ENCODE data around the gene OR2T12. TPM values are rescaled to one million over a fixed set of nuclear protein-coding genes. Genes with fewer than 3 reads are reported as not detected.

Gene OR2T12
- total RNA-seq, 8 experiments from 2014 or later, result 0.05 to 1.7 (median 0.41) TPM; not detected in 3

Other genes with a start within 250 kb of the OR2T12 start
- gene OR2L13, start 208.2 kb downstream of the OR2T12 start, total RNA-seq, result under 1 TPM in 6 of 8 experiments, not detected in 2; 0.05 to 0.77 (median 0.30) TPM
- gene OR2M5, start 158.3 kb downstream of the OR2T12 start, total RNA-seq, result 1 to 10 TPM in 1 of 8 experiments, under 1 TPM in 3, not detected in 4; 0.21 to 1.0 (median 0.45) TPM
- under 1 TPM in 2 of 8 experiments, not detected in 6; 0.59 to 0.85 TPM for gene OR2M2, start 128.6 kb downstream of the OR2T12 start, total RNA-seq
- gene OR2M3, start 106.2 kb downstream of the OR2T12 start, total RNA-seq, result under 1 TPM in 6 of 8 experiments, not detected in 2; 0.08 to 0.87 (median 0.41) TPM
- gene OR2M4, start 72.0 kb downstream of the OR2T12 start, total RNA-seq, result under 1 TPM; 0.05 to 0.80 (median 0.13) TPM
- gene OR2T33, start 25.4 kb downstream of the OR2T12 start, total RNA-seq, result 1 to 10 TPM in 1 of 8 experiments, under 1 TPM in 5, not detected in 2; 0.14 to 1.0 (median 0.28) TPM
- gene OR2M7, start 21.1 kb upstream of the OR2T12 start, total RNA-seq, result under 1 TPM in 1 of 8 experiments, not detected in 7; 0.76 TPM
- under 1 TPM in 3 of 8 experiments, not detected in 5; 0.32 to 0.52 (median 0.49) TPM for gene OR14C36, start 45.4 kb upstream of the OR2T12 start, total RNA-seq
- gene OR2T4, start 58.2 kb upstream of the OR2T12 start, total RNA-seq, result under 1 TPM in 1 of 8 experiments, not detected in 7; 0.66 TPM
- gene OR2T6, start 72.3 kb upstream of the OR2T12 start, total RNA-seq, result under 1 TPM in 4 of 8 experiments, not detected in 4; 0.14 to 0.66 (median 0.19) TPM
- gene OR2T1, start 99.6 kb upstream of the OR2T12 start, total RNA-seq, result under 1 TPM in 4 of 8 experiments, not detected in 4; 0.13 to 0.62 (median 0.34) TPM
- 1 to 10 TPM in 1 of 8 experiments, under 1 TPM in 4, not detected in 3; 0.31 to 1.7 (median 0.33) TPM for gene OR2T2, start 142.2 kb upstream of the OR2T12 start, total RNA-seq
- under 1 TPM in 2 of 8 experiments, not detected in 6; 0.38 to 0.80 TPM for gene OR2T3, start 169.9 kb upstream of the OR2T12 start, total RNA-seq
- under 1 TPM in 1 of 8 experiments, not detected in 7; 0.21 TPM for gene OR2T5, start 185.2 kb upstream of the OR2T12 start, total RNA-seq
- gene OR2G6, start 204.6 kb upstream of the OR2T12 start, total RNA-seq, result under 1 TPM in 3 of 8 experiments, not detected in 5; 0.09 to 0.24 (median 0.13) TPM

Measured in motor neuron (in vitro differentiated cells).